Lower leg skin (tissue), 4 donors: ENCODE data around the gene CALML3. TPM values are rescaled to one million over a fixed set of nuclear protein-coding genes. Genes with fewer than 3 reads are reported as not detected.

Experiments
- DNase-seq, 2 donors: peaks; one replicate each; pipeline ENCODE4 v3.0.0-alpha.2; 2019; ENCODE audit warnings: low spot score in 2 of 2
- H3K4me3 ChIP-seq: fragments of 200-600 bp; sonication (generic); 2 replicates; pipeline ENCODE4 v1.5.1; 2017; ENCODE audit warnings: mild to moderate bottlenecking, low read depth; ENCODE audit not compliant: poor library complexity, severe bottlenecking
- POLR2A ChIP-seq, 2 donors: fragments of 450-650 bp; IDR thresholded peaks; one replicate each; pipeline ENCODE4 v1.6.1; 2016 to 2017; ENCODE audit warnings: antibody characterized with exemption in 2 of 2, mild to moderate bottlenecking in 1 of 2, moderate library complexity in 1 of 2
- WGBS, 2 donors: methylation state at CpG; one replicate each; pipeline ENCODE4 v1.1.5; 2018; 5-methylcytosine and 5-hydroxymethylcytosine counted together
- intact Hi-C: fragments of 100-400 bp; cut with DNase I; formaldehyde crosslinking; loops from one replicate; pipeline ENCODE4 v1.15.0; 2023; ENCODE audit warnings: low total_unique reads
- total RNA-seq, 4 donors: library from RNA; depleted of rRNA; stranded (reverse); fragments of >200 nt; gene quantifications; one replicate each; pipeline ENCODE4 v1.1.0, GENCODE V29; 2016
- TF ChIP-seq, protein P1 (sequence below), 3 donors: fragments of 450-650 bp; IDR thresholded peaks; one replicate each; pipeline ENCODE4 v1.5.1; 2016; ENCODE audit warnings: antibody characterized with exemption in 3 of 3, mild to moderate bottlenecking in 3 of 3, moderate library complexity in 2 of 3

CALML3 gene
- total RNA-seq, 4 donors from 2014 or later = 43.4 to 181 (median 90.7) TPM

- 87 to 92% methylated on average over 32 of the region's 32 CpGs for WGBS, 2 donors
- DNase-seq = no peak
- TF ChIP-seq POLR2A (IDR thresholded peaks at IDR 0.05) = no peak
- TF ChIP-seq, protein P1, sequence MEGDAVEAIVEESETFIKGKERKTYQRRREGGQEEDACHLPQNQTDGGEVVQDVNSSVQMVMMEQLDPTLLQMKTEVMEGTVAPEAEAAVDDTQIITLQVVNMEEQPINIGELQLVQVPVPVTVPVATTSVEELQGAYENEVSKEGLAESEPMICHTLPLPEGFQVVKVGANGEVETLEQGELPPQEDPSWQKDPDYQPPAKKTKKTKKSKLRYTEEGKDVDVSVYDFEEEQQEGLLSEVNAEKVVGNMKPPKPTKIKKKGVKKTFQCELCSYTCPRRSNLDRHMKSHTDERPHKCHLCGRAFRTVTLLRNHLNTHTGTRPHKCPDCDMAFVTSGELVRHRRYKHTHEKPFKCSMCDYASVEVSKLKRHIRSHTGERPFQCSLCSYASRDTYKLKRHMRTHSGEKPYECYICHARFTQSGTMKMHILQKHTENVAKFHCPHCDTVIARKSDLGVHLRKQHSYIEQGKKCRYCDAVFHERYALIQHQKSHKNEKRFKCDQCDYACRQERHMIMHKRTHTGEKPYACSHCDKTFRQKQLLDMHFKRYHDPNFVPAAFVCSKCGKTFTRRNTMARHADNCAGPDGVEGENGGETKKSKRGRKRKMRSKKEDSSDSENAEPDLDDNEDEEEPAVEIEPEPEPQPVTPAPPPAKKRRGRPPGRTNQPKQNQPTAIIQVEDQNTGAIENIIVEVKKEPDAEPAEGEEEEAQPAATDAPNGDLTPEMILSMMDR (IDR thresholded peaks at IDR 0.05) = no peak
Observed at GRCh38 chr10:5511231-5511884, 13.4 kb upstream of the CALML3 start.

DNA sequence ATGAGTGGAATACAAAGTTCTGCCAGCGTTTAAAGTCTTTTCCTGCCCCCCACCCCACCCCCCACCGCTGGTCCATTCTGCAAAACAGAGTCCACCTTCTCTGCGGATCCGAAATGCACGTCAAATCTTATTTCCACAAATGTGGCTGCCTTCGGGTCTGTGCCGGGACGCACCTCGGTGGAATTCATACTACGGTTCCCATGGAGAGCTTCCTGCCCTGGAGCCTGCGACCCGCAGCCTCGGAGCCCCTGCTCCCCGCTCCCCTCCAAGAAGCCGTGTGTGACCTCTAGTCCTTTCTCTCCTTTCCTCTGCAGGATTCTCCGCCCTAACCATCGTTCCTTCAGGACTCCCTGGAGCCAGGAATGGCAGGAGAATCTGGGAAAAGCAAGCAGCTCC lies 12.9 kb upstream of the CALML3 start:
- intact Hi-C loops = no loop called here
- DNase-seq = no peak
- WGBS, 2 donors = 84 to 92% methylated on average over 17 of the region's 17 CpGs

More at GRCh38 chr10:5511231-5511884, 13.4 kb upstream of the CALML3 start:
- intact Hi-C loops = no loop called here
- H3K4me3 ChIP-seq = no peak overlapping the region

DNA sequence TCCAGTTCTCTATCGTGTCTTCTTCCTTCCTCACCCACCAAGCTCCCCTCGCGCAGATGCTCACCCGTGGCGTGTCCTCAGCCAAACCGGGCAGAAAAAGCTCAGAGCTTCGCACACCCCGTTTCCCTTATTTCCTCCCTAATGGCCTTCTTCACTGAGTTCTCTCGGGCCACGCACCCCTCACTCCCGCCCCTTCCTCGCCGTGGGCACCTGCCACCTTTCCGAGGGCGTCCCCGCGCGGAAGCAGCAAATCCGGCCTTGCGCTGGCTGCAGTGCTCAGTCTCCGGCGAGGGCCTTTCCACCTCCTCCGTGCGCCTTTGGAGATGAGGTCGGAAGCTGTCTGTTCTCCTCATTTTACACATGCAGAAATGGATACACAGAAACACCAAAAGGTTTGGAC lies 12.4 kb upstream of the CALML3 start:
- 80 to 94% methylated on average over 25 of the region's 25 CpGs for WGBS, 2 donors
- TF ChIP-seq, protein P1 (IDR thresholded peaks at IDR 0.05) = no peak
- TF ChIP-seq POLR2A (IDR thresholded peaks at IDR 0.05) = no peak
- intact Hi-C loops = no loop called here
- DNase-seq = no peak
- no peak overlapping the region for H3K4me3 ChIP-seq

More for the DNA sequence above, 12.9 kb upstream of the CALML3 start:
- H3K4me3 ChIP-seq = no peak overlapping the region
- TF ChIP-seq, protein P1 (IDR thresholded peaks at IDR 0.05) = no peak
- no peak for TF ChIP-seq POLR2A (IDR thresholded peaks at IDR 0.05)

DNA sequence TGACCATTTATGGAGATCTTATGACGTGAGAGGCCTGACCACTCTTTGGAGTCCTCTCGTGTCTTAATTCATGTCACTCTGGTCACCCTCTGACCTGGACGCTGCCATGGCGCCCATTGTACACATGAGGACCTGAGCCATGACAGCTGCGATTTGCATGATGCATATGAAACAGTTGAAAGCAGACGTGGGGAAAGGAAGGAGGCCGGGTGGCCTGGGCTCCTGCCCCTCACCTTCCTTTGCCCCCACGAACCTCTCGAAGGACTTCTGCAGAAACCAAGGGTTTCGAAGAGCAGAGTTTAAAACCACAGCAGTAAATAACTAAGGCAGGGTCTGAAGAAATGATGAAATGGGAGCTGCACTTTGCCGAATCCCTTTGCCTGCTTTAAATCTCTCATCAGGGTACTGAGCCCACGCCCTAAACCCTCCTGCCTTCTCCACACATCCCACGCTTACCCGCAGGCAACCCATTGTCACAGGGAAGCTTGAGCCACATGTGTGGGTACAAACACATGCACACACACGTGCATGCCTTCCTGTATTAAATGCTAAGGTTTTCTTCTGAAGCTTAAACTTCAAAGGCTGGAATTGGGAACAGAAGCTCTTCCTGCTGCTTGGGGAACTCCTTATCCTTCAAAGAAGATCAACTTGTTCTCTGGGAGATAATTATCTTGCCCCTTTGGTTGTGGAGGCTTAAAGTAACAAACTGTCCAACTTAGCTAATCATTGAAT lies 11.7 kb upstream of the CALML3 start:
- intact Hi-C loops = no loop called here

DNA sequence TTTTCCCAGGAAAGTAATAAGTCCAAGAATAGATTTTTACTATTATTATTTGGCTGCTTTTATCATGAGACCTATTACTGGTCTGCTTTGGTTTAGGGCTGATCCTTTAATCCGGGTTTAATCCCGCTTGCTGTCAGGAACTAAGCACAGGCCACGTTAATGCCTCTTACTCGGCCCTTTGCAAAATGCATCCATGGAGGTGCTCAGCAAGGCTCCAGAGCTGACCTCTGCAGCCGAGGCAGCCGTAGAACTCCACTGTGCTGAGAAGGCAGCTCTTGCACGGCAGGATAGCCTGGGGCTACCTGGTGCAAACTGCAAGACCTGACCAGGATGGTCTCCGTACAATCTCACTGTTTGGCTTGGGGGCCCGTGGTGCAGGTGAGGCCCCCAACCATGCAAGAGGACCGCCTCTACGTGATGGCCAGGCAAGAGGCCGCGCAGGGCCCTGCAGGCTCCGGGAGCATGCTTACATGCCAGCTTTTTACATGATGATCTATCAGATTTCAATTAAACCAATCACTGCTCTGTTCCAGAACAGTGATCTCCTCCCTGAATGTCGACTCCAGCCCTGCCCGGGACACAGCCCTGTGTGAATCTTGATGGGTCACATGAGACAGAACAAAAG lies 10.4 kb upstream of the CALML3 start:
- DNase-seq = no peak
- TF ChIP-seq, protein P1 (IDR thresholded peaks at IDR 0.05) = no peak
- no peak for TF ChIP-seq POLR2A (IDR thresholded peaks at IDR 0.05)
- 84 to 88% methylated on average over 16 of the region's 16 CpGs for WGBS, 2 donors
- H3K4me3 ChIP-seq = no peak overlapping the region
- intact Hi-C loops = no loop called here

More for the DNA sequence above, 11.7 kb upstream of the CALML3 start:
- TF ChIP-seq, protein P1 (IDR thresholded peaks at IDR 0.05) = no peak
- no peak for TF ChIP-seq POLR2A (IDR thresholded peaks at IDR 0.05)
- no peak overlapping the region for H3K4me3 ChIP-seq
- WGBS, 2 donors = 70 to 73% methylated on average over 15 of the region's 15 CpGs
- no peak for DNase-seq
